Fibroblast of skin of scalp (primary cell): ENCODE results near the gene GPR42. TPM values are rescaled to one million over a fixed set of nuclear protein-coding genes. Genes with fewer than 3 reads are reported as not detected.

Experiments used
- DNase-seq: peaks from one replicate; pipeline ENCODE4 v3.0.0-alpha.2; 2013
- polyA plus RNA-seq, 2 experiments: library from polyadenylated mRNA; unstranded; fragments of 120-200 nt; gene quantifications; one replicate each; pipeline ENCODE4 v1.2.1, GENCODE V29; 2013; ENCODE audit not compliant: insufficient read length in 2 of 2

GPR42 gene
- polyA plus RNA-seq (2013, experiment 1 of 2; ENCODE audit: insufficient read length): not detected
- polyA plus RNA-seq (2013, experiment 2 of 2; ENCODE audit: insufficient read length): not detected

- no peak for DNase-seq
Observed at GRCh38 chr19:35370722-35371121, at the start of gene GPR42. GPR42 (plus strand) TSS chr19:35371068; CDS start chr19:35371360, 292 bp downstream.

GRCh38 chr19:35321291-35321690 lies 49.6 kb upstream of the GPR42 start:
- no peak for DNase-seq

GRCh38 chr19:35322014-35322413 lies 48.9 kb upstream of the GPR42 start:
- DNase-seq: no peak

GRCh38 chr19:35327642-35328041 lies 43.2 kb upstream of the GPR42 start:
- no peak for DNase-seq

- no peak for DNase-seq
Observed at GRCh38 chr19:35328851-35329285, 42.0 kb upstream of the GPR42 start, which contains the start of gene CD22. CD22 (plus strand) TSS chr19:35329187; CDS start chr19:35332041, 2,854 bp downstream.

GRCh38 chr19:35329323-35329722 lies 41.5 kb upstream of the GPR42 start:
- no peak for DNase-seq

- no peak for DNase-seq
Observed at GRCh38 chr19:35330475-35330874, 40.4 kb upstream of the GPR42 start.

- no peak for DNase-seq
Observed at GRCh38 chr19:35331551-35332214, 39.2 kb upstream of the GPR42 start.

GRCh38 chr19:35332817-35333216 lies 38.1 kb upstream of the GPR42 start:
- DNase-seq: no peak

GRCh38 chr19:35334144-35334753 lies 36.6 kb upstream of the GPR42 start:
- no peak for DNase-seq

- no peak for DNase-seq
Observed at GRCh38 chr19:35336166-35336955, 34.5 kb upstream of the GPR42 start.

- no peak for DNase-seq
Observed at GRCh38 chr19:35337097-35337983, 33.5 kb upstream of the GPR42 start.

GRCh38 chr19:35337984-35338296 lies 32.9 kb upstream of the GPR42 start:
- DNase-seq: no peak

- no peak for DNase-seq
Observed at GRCh38 chr19:35340431-35340830, 30.4 kb upstream of the GPR42 start.

- no peak for DNase-seq
Observed at GRCh38 chr19:35341006-35341405, 29.9 kb upstream of the GPR42 start.

- DNase-seq: no peak
Observed at GRCh38 chr19:35341565-35342225, 29.2 kb upstream of the GPR42 start.

GRCh38 chr19:35342430-35342829 lies 28.4 kb upstream of the GPR42 start:
- DNase-seq: no peak

- no peak for DNase-seq
Observed at GRCh38 chr19:35344511-35345031, 26.3 kb upstream of the GPR42 start.

- DNase-seq: no peak
Observed at GRCh38 chr19:35345671-35346111, 25.2 kb upstream of the GPR42 start.

GRCh38 chr19:35346193-35347052 lies 24.4 kb upstream of the GPR42 start:
- DNase-seq: no peak
